ENCODE measurements around the gene CDK16. TPM values are rescaled to one million over a fixed set of nuclear protein-coding genes. Genes with fewer than 3 reads are reported as not detected.

The CDK16 gene
- total RNA-seq, 2 donors from 2014 or later, result 167 to 245 TPM

GRCh38 chrX:47231167-47231566 is 12.7 kb downstream of the CDK16 start:
- Mint-ChIP-seq H3K36me3 (ENCODE audit: low read depth) (peaks cover 37% of the 10 kb centered on the region), H3K4me3 (no peak overlapping the region), H3K27ac (no peak overlapping the region), H3K27me3 (ENCODE audit: insufficient read depth) (no peaks in the 10 kb centered on the region), H3K4me1 (peaks cover 7% of the 10 kb centered on the region), H3K9me3 (no peaks in the 10 kb centered on the region)
- no peaks in the 10 kb centered on the region for H3K27me3 ChIP-seq (ENCODE audit: control insufficient read depth, insufficient read depth, low read length, poor library complexity, severe bottlenecking)
- no peak for TF ChIP-seq CTCF (conservative IDR thresholded peaks at IDR 0.05)
- peaks cover 21% of the 10 kb centered on the region for H3K36me3 ChIP-seq (ENCODE audit: control insufficient read depth, insufficient read depth, low read length)
- WGBS, 2 experiments (ENCODE audit: insufficient coverage in 1 of 2, insufficient read length in 1 of 2), result 81 to 100% methylated on average over 1 to 2 of the region's 2 CpGs
- no peak overlapping the region for H3K27ac ChIP-seq (ENCODE audit: low read depth, low read length)
- DNase-seq, result no peak
- no peaks in the 10 kb centered on the region for H3K4me1 ChIP-seq (ENCODE audit: control insufficient read depth, insufficient read depth, low read length)
- H3K9me3 ChIP-seq (ENCODE audit: control insufficient read depth, low read length), result no peaks in the 10 kb centered on the region
- no peak overlapping the region for H3K4me3 ChIP-seq (ENCODE audit: low read length)
- no peak overlapping the region for H3K9ac ChIP-seq (ENCODE audit: extremely low read depth, low read length, poor library complexity, severe bottlenecking)

- Histone ChIP-seq H3K4me1 (ENCODE audit: control insufficient read depth, insufficient read depth, low read length) (no peaks in the 10 kb centered on the region), H3K36me3 (ENCODE audit: control insufficient read depth, insufficient read depth, low read length) (peaks cover 10% of the 10 kb centered on the region), H3K9me3 (ENCODE audit: control insufficient read depth, low read length) (no peaks in the 10 kb centered on the region), H3K27me3 (ENCODE audit: control insufficient read depth, insufficient read depth, low read length, poor library complexity, severe bottlenecking) (no peaks in the 10 kb centered on the region), H3K4me3 (ENCODE audit: low read length) (peak overlapping the region; percentile 90), H3K27ac (ENCODE audit: low read depth, low read length) (peak overlapping the region; percentile 97), H3K9ac (ENCODE audit: extremely low read depth, low read length, poor library complexity, severe bottlenecking) (peak overlapping the region; percentile 98)
- TF ChIP-seq CTCF (conservative IDR thresholded peaks at IDR 0.05), result no peak
- peak overlapping the region; percentile 84 for H3K4me3 Mint-ChIP-seq
- H3K27me3 Mint-ChIP-seq (ENCODE audit: insufficient read depth), result no peaks in the 10 kb centered on the region
- H3K36me3 Mint-ChIP-seq (ENCODE audit: low read depth), result peaks cover 27% of the 10 kb centered on the region
- H3K9me3 Mint-ChIP-seq, result no peaks in the 10 kb centered on the region
- 64 to 100% methylated on average over 2 to 8 of the region's 8 CpGs for WGBS, 2 experiments (ENCODE audit: insufficient coverage in 1 of 2, insufficient read length in 1 of 2)
- H3K4me1 Mint-ChIP-seq, result peaks cover 13% of the 10 kb centered on the region
- no peak for DNase-seq
- peak overlapping the region; percentile 100 for H3K27ac Mint-ChIP-seq
Measured at GRCh38 chrX:47232197-47232802, 13.8 kb downstream of the CDK16 start.

GRCh38 chrX:47232803-47233332 is 14.4 kb downstream of the CDK16 start, which contains the start of gene USP11:
USP11 (plus strand) TSS chrX:47233009; CDS start chrX:47233044, 35 bp downstream.
- WGBS, 2 experiments (ENCODE audit: insufficient coverage in 1 of 2, insufficient read length in 1 of 2), result 0 to 1% methylated on average over 1 to 44 of the region's 46 CpGs
- H3K4me1 Mint-ChIP-seq, result peaks cover 14% of the 10 kb centered on the region
- Histone ChIP-seq H3K4me3 (ENCODE audit: low read length) (peak within 1 kb of the TSS; percentile 90), H3K36me3 (ENCODE audit: control insufficient read depth, insufficient read depth, low read length) (peaks cover 6% of the 10 kb centered on the region), H3K27me3 (ENCODE audit: control insufficient read depth, insufficient read depth, low read length, poor library complexity, severe bottlenecking) (no peaks in the 10 kb centered on the region), H3K4me1 (ENCODE audit: control insufficient read depth, insufficient read depth, low read length) (no peaks in the 10 kb centered on the region), H3K9ac (ENCODE audit: extremely low read depth, low read length, poor library complexity, severe bottlenecking) (peak within 1 kb of the TSS; percentile 98), H3K27ac (ENCODE audit: low read depth, low read length) (peak within 1 kb of the TSS; percentile 97), H3K9me3 (ENCODE audit: control insufficient read depth, low read length) (no peaks in the 10 kb centered on the region)
- no peaks in the 10 kb centered on the region for H3K27me3 Mint-ChIP-seq (ENCODE audit: insufficient read depth)
- no peak for TF ChIP-seq CTCF (conservative IDR thresholded peaks at IDR 0.05)
- no peaks in the 10 kb centered on the region for H3K9me3 Mint-ChIP-seq
- DNase-seq, result peak; percentile 87
- peaks cover 25% of the 10 kb centered on the region for H3K36me3 Mint-ChIP-seq (ENCODE audit: low read depth)
- peak within 1 kb of the TSS; percentile 100 for H3K27ac Mint-ChIP-seq
- H3K4me3 Mint-ChIP-seq, result peak within 1 kb of the TSS; percentile 84
